MM.1S (cell line): ENCODE measurements around the gene SCN1A.

Experiments
- DNase-seq: peaks from one replicate; pipeline ENCODE4 v3.0.0-alpha.2; 2015
- H2AFZ ChIP-seq: fragments of 300-600 bp; sonication (generic); 2 replicates; pipeline ENCODE4 v1.6.0; 2016; ENCODE audit warnings: antibody characterized with exemption, low read length
- H3F3A ChIP-seq: fragments of 300-600 bp; sonication (generic); 2 replicates; pipeline ENCODE4 v1.6.1; 2016; ENCODE audit warnings: mild to moderate bottlenecking, antibody characterized with exemption, low read length, moderate library complexity, mixed read lengths; ENCODE audit not compliant: insufficient read depth
- H3K27ac ChIP-seq: fragments of 300-600 bp; sonication (generic); 2 replicates; pipeline ENCODE4 v1.5.1; 2016; ENCODE audit warnings: mild to moderate bottlenecking, low read length
- H3K27me3 ChIP-seq: fragments of 300-600 bp; sonication (generic); replicated peaks from 2 replicates; pipeline ENCODE4 v1.6.0; 2016; ENCODE audit warnings: low read length; ENCODE audit not compliant: insufficient read depth
- H3K36me3 ChIP-seq: fragments of 300-600 bp; sonication (generic); replicated peaks from 2 replicates; pipeline ENCODE4 v1.6.1; 2016; ENCODE audit warnings: mild to moderate bottlenecking, low read length, mixed read lengths; ENCODE audit not compliant: insufficient read depth
- H3K4me1 ChIP-seq: fragments of 300-600 bp; sonication (generic); 2 replicates; pipeline ENCODE4 v1.6.1; 2016; ENCODE audit warnings: low read length, mixed read lengths
- H3K4me2 ChIP-seq: fragments of 300-600 bp; sonication (generic); 2 replicates; pipeline ENCODE4 v1.6.0; 2016; ENCODE audit warnings: low read depth, low read length
- H3K4me3 ChIP-seq: fragments of 300-600 bp; sonication (generic); 2 replicates; pipeline ENCODE4 v1.5.1; 2016; ENCODE audit warnings: low read length, mixed read lengths
- H3K79me2 ChIP-seq: fragments of 300-600 bp; sonication (generic); 2 replicates; pipeline ENCODE4 v1.6.1; 2016; ENCODE audit warnings: mixed run types, low read length, mixed read lengths
- H3K9ac ChIP-seq: fragments of 300-600 bp; sonication (generic); 2 replicates; pipeline ENCODE4 v1.6.1; 2016; ENCODE audit warnings: low read length, mixed read lengths
- H3K9me2 ChIP-seq: fragments of 300-600 bp; sonication (generic); replicated peaks from 2 replicates; pipeline ENCODE4 v1.6.1; 2016; ENCODE audit warnings: mild to moderate bottlenecking, low read length, mixed read lengths; ENCODE audit not compliant: insufficient read depth
- H3K9me3 ChIP-seq: fragments of 300-600 bp; sonication (generic); replicated peaks from 2 replicates; pipeline ENCODE4 v1.6.1; 2016; ENCODE audit warnings: mild to moderate bottlenecking, low read length, mixed read lengths; ENCODE audit not compliant: insufficient read depth
- H4K20me1 ChIP-seq: fragments of 300-600 bp; sonication (generic); 2 replicates; pipeline ENCODE4 v1.6.1; 2016; ENCODE audit warnings: mild to moderate bottlenecking, low read length, moderate library complexity, mixed read lengths; ENCODE audit not compliant: insufficient read depth
- CTCF ChIP-seq: fragments of 300-600 bp; sonication (generic); IDR thresholded peaks from 2 replicates; pipeline ENCODE4 v1.5.1; 2016; ENCODE audit warnings: antibody characterized with exemption, low read length, mixed read lengths
- EZH2 ChIP-seq: fragments of 300-600 bp; sonication (generic); optimal IDR thresholded peaks from 2 replicates; pipeline ENCODE3; 2017; ENCODE audit warnings: low read depth, mild to moderate bottlenecking, antibody characterized with exemption, low read length, mixed read lengths
- EZH2phosphoT487 ChIP-seq: fragments of 300-600 bp; sonication (generic); IDR thresholded peaks from 2 replicates; pipeline ENCODE4 v1.6.1; 2018; ENCODE audit warnings: antibody characterized with exemption, low read length

Gene SCN1A

GRCh38 chr2:166134252-166135151 is 6.7 kb upstream of the SCN1A start:
- DNase-seq = no peak
- Histone ChIP-seq H4K20me1 (no peaks in the 10 kb centered on the region), H3K27ac (no peak overlapping the region), H3K9ac (no peak overlapping the region), H3K4me1 (no peaks in the 10 kb centered on the region), H3K79me2 (no peaks in the 10 kb centered on the region), H3F3A (no peaks in the 10 kb centered on the region), H2AFZ (no peak overlapping the region), H3K27me3 (no peaks in the 10 kb centered on the region), H3K36me3 (no peaks in the 10 kb centered on the region), H3K4me3 (no peak overlapping the region), H3K4me2 (no peak overlapping the region), H3K9me2 (no peaks in the 10 kb centered on the region), H3K9me3 (no peaks in the 10 kb centered on the region)
- no peak for TF ChIP-seq CTCF
- TF ChIP-seq EZH2phosphoT487 = no peak
- TF ChIP-seq EZH2 = no peak

GRCh38 chr2:166133653-166134052 is 5.8 kb upstream of the SCN1A start:
- no peaks in the 10 kb centered on the region for H3K4me1 ChIP-seq
- H3K4me2 ChIP-seq = no peak overlapping the region
- no peaks in the 10 kb centered on the region for H4K20me1 ChIP-seq
- no peak overlapping the region for H2AFZ ChIP-seq
- no peaks in the 10 kb centered on the region for H3K9me3 ChIP-seq
- H3K79me2 ChIP-seq = no peaks in the 10 kb centered on the region
- H3K27ac ChIP-seq = no peak overlapping the region
- TF ChIP-seq EZH2phosphoT487 = no peak
- no peak for DNase-seq
- H3F3A ChIP-seq = no peaks in the 10 kb centered on the region
- no peaks in the 10 kb centered on the region for H3K36me3 ChIP-seq
- no peaks in the 10 kb centered on the region for H3K27me3 ChIP-seq
- H3K9me2 ChIP-seq = no peaks in the 10 kb centered on the region
- H3K9ac ChIP-seq = no peak overlapping the region
- H3K4me3 ChIP-seq = no peak overlapping the region

GRCh38 chr2:166128156-166128505 is 311 bp upstream of the SCN1A start:
- DNase-seq = no peak
- Histone ChIP-seq H3K79me2 (no peaks in the 10 kb centered on the region), H4K20me1 (no peaks in the 10 kb centered on the region), H3K27ac (no peak overlapping the region), H3K4me1 (0 out of 2 replicates have a peak, but pooled peaks cover 1% of the 10 kb centered on the region), H3K9me2 (no peaks in the 10 kb centered on the region), H3K36me3 (no peaks in the 10 kb centered on the region), H3K4me3 (no peak overlapping the region), H3F3A (no peaks in the 10 kb centered on the region), H3K9ac (no peak overlapping the region), H2AFZ (no peak overlapping the region), H3K4me2 (no peak overlapping the region), H3K9me3 (no peaks in the 10 kb centered on the region), H3K27me3 (no peaks in the 10 kb centered on the region)
- TF ChIP-seq EZH2phosphoT487 = no peak
- TF ChIP-seq CTCF = no peak
- TF ChIP-seq EZH2 = no peak

- Histone ChIP-seq H3K4me1 (peaks cover 8% of the 10 kb centered on the region; the same call in 1 of the 2 replicates), H3K27ac (no peak overlapping the region), H3K36me3 (no peaks in the 10 kb centered on the region), H3K4me3 (no peak overlapping the region), H3K27me3 (no peaks in the 10 kb centered on the region), H3K4me2 (no peak overlapping the region), H3F3A (no peaks in the 10 kb centered on the region), H4K20me1 (no peaks in the 10 kb centered on the region), H3K9ac (no peak overlapping the region), H2AFZ (no peak overlapping the region), H3K79me2 (no peaks in the 10 kb centered on the region), H3K9me2 (no peaks in the 10 kb centered on the region), H3K9me3 (no peaks in the 10 kb centered on the region)
- no peak for DNase-seq
- TF ChIP-seq EZH2phosphoT487 (no peak), EZH2 (no peak), CTCF (no peak)
Observed at GRCh38 chr2:166126007-166126639, 1.7 kb downstream of the SCN1A start.
